HepG2 (cell line): Measurements from ENCODE around the gene SART1. TPM values are rescaled to one million over a fixed set of nuclear protein-coding genes. Genes with fewer than 3 reads are reported as not detected.

Source experiments
- ATAC-seq: fragments of 200-7000 bp; cut with Tn5 transposase; 3 replicates; pipeline ENCODE4 v1.9.1; 2020; ENCODE audit warnings: mild to moderate bottlenecking, moderate library complexity
- BruUV-seq: library from RNA; stranded (reverse); fragments of 400-500 nt; replicated peaks from 2 replicates; lab custom pipeline; 2021; lab: Mats Ljungman, UMichigan
- CTCF ChIA-PET: fragments of 300-600 bp; formaldehyde crosslinking; extraction: SDS; loops from one replicate; lab custom pipeline; 2021; ENCODE audit warnings: low total read pairs, inconsistent platforms, low intra/inter-chr PET ratio; lab: Yijun Ruan, JAX
- POLR2A ChIA-PET: fragments of 350-600 bp; sonication (Branson Sonifier 250); formaldehyde crosslinking; loops from one replicate; lab custom pipeline; 2020; ENCODE audit warnings: antibody characterized with exemption, inconsistent platforms; lab: Yijun Ruan, JAX
- DNase-seq: peaks from one replicate; pipeline ENCODE4 v3.0.0-alpha.2; 2015; ENCODE audit warnings: low spot score
- FAIRE-seq: peaks from 3 replicates; lab custom pipeline; 2011; peaks lifted over from hg19 to GRCh38; lab: Jason Lieb, UNC
- H2AFZ ChIP-seq: one replicate; pipeline ENCODE4 v1.6.1; 2011; ENCODE audit warnings: low read length, inconsistent platforms
- H3K27ac ChIP-seq: fragments of 300-600 bp; 3 replicates; pipeline ENCODE4 v1.8.0; 2011; ENCODE audit warnings: mixed run types, mild to moderate bottlenecking, mixed read lengths, low read length, inconsistent platforms; ENCODE audit not compliant: insufficient read depth; ENCODE audit errors: extremely low read length
- H3K27me3 ChIP-seq, 2 experiments: fragments of 200-600 bp in 1 of 2; 2 replicates in 1 of 2; 3 replicates in 1 of 2; pipeline versions ENCODE4 v1.6.0 to v1.8.0; 2011; ENCODE audit warnings: low read length in 2 of 2, mild to moderate bottlenecking in 2 of 2, moderate library complexity in 2 of 2, inconsistent platforms in 1 of 2; ENCODE audit not compliant: insufficient read depth in 2 of 2, control insufficient read depth in 1 of 2
- H3K36me3 ChIP-seq, 2 experiments: fragments of 200-600 bp in 1 of 2; replicated peaks in 1 of 2; 2 replicates in 1 of 2; 3 replicates in 1 of 2; pipeline versions ENCODE4 v1.5.1 to v1.8.0; 2011; ENCODE audit warnings: low read length in 2 of 2, inconsistent platforms in 1 of 2; ENCODE audit not compliant: insufficient read depth in 2 of 2, control insufficient read depth in 1 of 2
- H3K4me1 ChIP-seq: 2 replicates; pipeline ENCODE4 v1.5.1; 2012; ENCODE audit warnings: low read length, inconsistent platforms; ENCODE audit not compliant: insufficient read depth
- H3K4me2 ChIP-seq: 2 replicates; pipeline ENCODE4 v1.6.0; 2011; ENCODE audit warnings: low read depth, low read length, inconsistent platforms
- H3K4me3 ChIP-seq, 3 experiments: fragments of 200-600 bp in 1 of 3; sonication (generic), shearing (Covaris generic) in 1 of 3; replicated peaks in 1 of 3; 2 replicates each; pipeline ENCODE4 v1.5.1; 2011 to 2016; ENCODE audit warnings: low read length in 3 of 3, inconsistent platforms in 2 of 3, low read depth in 2 of 3, mild to moderate bottlenecking in 2 of 3, control low read depth in 1 of 3, mixed read lengths in 1 of 3; ENCODE audit not compliant: insufficient read depth in 1 of 3
- H3K79me2 ChIP-seq: one replicate; pipeline ENCODE4 v1.6.1; 2011; ENCODE audit warnings: low read length, inconsistent platforms; ENCODE audit not compliant: insufficient read depth
- H3K9ac ChIP-seq: 2 replicates; pipeline ENCODE4 v1.6.0; 2011; ENCODE audit warnings: mild to moderate bottlenecking, low read depth, low read length, inconsistent platforms; ENCODE audit not compliant: insufficient read depth
- H3K9me3 ChIP-seq: 2 replicates; pipeline ENCODE4 v1.5.1; 2012; ENCODE audit warnings: mild to moderate bottlenecking, low read length
- H4K20me1 ChIP-seq: 2 replicates; pipeline ENCODE4 v1.6.0; 2011; ENCODE audit warnings: inconsistent platforms, mild to moderate bottlenecking, low read length, moderate library complexity; ENCODE audit not compliant: insufficient read depth
- AGO2 ChIP-seq: fragments of 200-400 bp; formaldehyde crosslinking; optimal IDR thresholded peaks from 2 replicates; pipeline ENCODE3; 2017; ENCODE audit warnings: mild to moderate bottlenecking, low read depth, low read length, moderate library complexity
- GATA4 ChIP-seq: sonication (generic); IDR thresholded peaks from 2 replicates; pipeline ENCODE4 v1.6.1; 2016; ENCODE audit warnings: antibody characterized with exemption, low read depth, borderline replicate concordance
- KDM1A ChIP-seq: IDR thresholded peaks from 2 replicates; pipeline ENCODE4 v1.6.1; 2016; ENCODE audit warnings: missing compliant biosample characterization
- TBL1XR1 ChIP-seq: fragments of 150-350 bp; IDR thresholded peaks from 2 replicates; pipeline ENCODE4 v1.6.1; 2014; ENCODE audit warnings: borderline replicate concordance, low read length; ENCODE audit not compliant: partially characterized antibody
- ZIK1 ChIP-seq: sonication (generic); formaldehyde crosslinking; IDR thresholded peaks from 2 replicates; pipeline ENCODE4 v1.5.0; 2020; ENCODE audit warnings: mild to moderate bottlenecking, low read depth, missing genetic modification reagents, borderline replicate concordance
- ZMYM3 ChIP-seq: sonication (generic); formaldehyde crosslinking; IDR thresholded peaks from 2 replicates; pipeline ENCODE4 v1.5.1; 2020; ENCODE audit warnings: mild to moderate bottlenecking, missing genetic modification reagents
- ZNF136 ChIP-seq: sonication (generic); formaldehyde crosslinking; IDR thresholded peaks from 2 replicates; pipeline ENCODE4 v1.8.1; 2022; ENCODE audit warnings: low read depth, mild to moderate bottlenecking, moderate library complexity, missing genetic modification reagents
- ZNF335 ChIP-seq: sonication (generic); formaldehyde crosslinking; IDR thresholded peaks from 2 replicates; pipeline ENCODE4 v1.4.0; 2020; ENCODE audit warnings: missing genetic modification reagents
- ZNF768 ChIP-seq: sonication (generic); formaldehyde crosslinking; IDR thresholded peaks from 2 replicates; pipeline ENCODE4 v1.4.0; 2020; ENCODE audit warnings: missing genetic modification reagents
- WGBS: methylation state at CpG from one replicate; pipeline ENCODE4 v1.1.6; 2017; ENCODE audit warnings: low lambda C conversion rate; 5-methylcytosine and 5-hydroxymethylcytosine counted together
- in situ Hi-C: cut with HindIII; loops from 2 replicates; pipeline ENCODE4 v1.10.0; 2017; ENCODE audit warnings: low pct_unique_long_range_greater_than_20kb; ENCODE audit not compliant: extremely low pct_ligation_motif_present
- intact Hi-C: fragments of 100-400 bp; cut with micrococcal nuclease; formaldehyde crosslinking; loops from one replicate; pipeline ENCODE4 v1.10.0; 2022; ENCODE audit not compliant: unreplicated experiment
- polyA plus RNA-seq, 8 experiments: library from polyadenylated mRNA; depleted of rRNA in 3 of 8; stranded (reverse) in 7 of 8; unstranded in 1 of 8; fragments of >200 nt; fragmentation: Illumina TruSeq in 4 of 8; extraction: Trizol in 4 of 8; gene quantifications; 2 replicates each; pipeline versions ENCODE4 v1.2.1 to v1.2.3, GENCODE V29; 2011 to 2016; ENCODE audit warnings: low read depth in 4 of 8, missing spikeins in 1 of 8, mixed read lengths in 1 of 8; ENCODE audit not compliant: insufficient read depth in 1 of 8
- total RNA-seq, 5 experiments: library from RNA; depleted of rRNA; stranded (reverse); fragments of >200 nt; fragmentation: Illumina TruSeq; extraction: Trizol; gene quantifications; 2 replicates each; pipeline ENCODE4 v1.2.3, GENCODE V29; 2016; ENCODE audit warnings: low read depth in 1 of 5
- TF ChIP-seq, protein P1 (sequence below): sonication (generic); formaldehyde crosslinking; IDR thresholded peaks from 2 replicates; pipeline ENCODE4 v1.8.0; 2022; ENCODE audit warnings: low read depth, missing genetic modification reagents

Gene SART1
- total and polyA plus RNA-seq, 2 of the 13 experiments (the other 11 are each of a cell fraction or from before 2014, with no cell fraction given) = 11.3 to 22.5 TPM

DNA sequence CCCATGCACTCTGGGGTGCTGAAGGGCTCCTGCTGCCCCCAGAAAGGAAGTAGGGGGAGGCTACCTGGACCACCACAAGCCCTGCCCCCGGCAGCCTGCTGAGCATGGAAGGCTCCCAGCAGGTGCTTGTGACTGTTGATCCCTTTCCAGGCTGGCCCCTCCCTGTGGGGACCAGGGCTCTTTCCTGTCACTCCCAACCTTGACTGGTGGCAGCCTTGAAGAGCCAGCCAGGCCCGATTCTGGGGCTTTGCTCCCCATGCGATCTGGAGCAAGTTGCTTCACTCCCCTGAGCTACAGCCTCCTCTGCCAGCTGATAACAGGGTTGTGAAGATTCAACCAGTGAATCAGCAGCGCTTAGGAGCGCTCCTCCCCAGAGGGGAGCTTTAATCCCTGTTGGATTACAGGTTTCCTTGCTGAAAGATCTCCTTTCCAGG, 45.7 kb downstream of the SART1 start:
- WGBS = 53% methylated on average over 3 of the region's 5 CpGs
- Histone ChIP-seq H3K4me1 (peaks cover 31% of the 10 kb centered on the region), H3K9ac (no peak overlapping the region), H2AFZ (no peak overlapping the region), H3K4me3 (no peak overlapping the region), H3K27ac (no peak overlapping the region), H4K20me1 (no peaks in the 10 kb centered on the region), H3K9me3 (no peaks in the 10 kb centered on the region), H3K27me3 (peaks cover 4 to 20% of the 10 kb centered on the region in 2 experiments; a peak in 4 of 5 replicates), H3K4me2 (no peak overlapping the region), H3K36me3 (peaks cover 1 to 7% of the 10 kb centered on the region in 2 experiments; a peak in 3 of 5 replicates), H3K79me2 (peaks cover 10% of the 10 kb centered on the region)
- DNase-seq (no peak), ATAC-seq (peak; percentile 21), FAIRE-seq (no peak)
- TF ChIP-seq, protein P1, sequence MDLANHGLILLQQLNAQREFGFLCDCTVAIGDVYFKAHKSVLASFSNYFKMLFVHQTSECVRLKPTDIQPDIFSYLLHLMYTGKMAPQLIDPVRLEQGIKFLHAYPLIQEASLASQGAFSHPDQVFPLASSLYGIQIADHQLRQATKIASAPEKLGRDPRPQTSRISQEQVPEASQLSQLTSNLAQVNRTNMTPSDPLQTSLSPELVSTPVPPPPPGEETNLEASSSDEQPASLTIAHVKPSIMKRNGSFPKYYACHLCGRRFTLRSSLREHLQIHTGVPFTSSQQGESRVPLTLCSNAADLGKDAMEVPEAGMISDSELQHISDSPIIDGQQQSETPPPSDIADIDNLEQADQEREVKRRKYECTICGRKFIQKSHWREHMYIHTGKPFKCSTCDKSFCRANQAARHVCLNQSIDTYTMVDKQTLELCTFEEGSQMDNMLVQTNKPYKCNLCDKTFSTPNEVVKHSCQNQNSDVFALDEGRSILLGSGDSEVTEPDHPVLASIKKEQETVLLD (CRISPR knock-in tag) = no peak
- TF ChIP-seq AGO2 = peak; percentile 13
- no peak for TF ChIP-seq ZIK1
- ChIA-PET POLR2A (interaction anchor here (0.6 kb wide), 1 partner anchor 12 kb away, joined by 4 read pairs; no protein-coding TSS in a partner anchor), CTCF (no interaction called here)
- no TSS peak for BruUV-seq
- in situ Hi-C loops = no loop called here
- intact Hi-C loops = no loop called here

- FAIRE-seq = no peak
- H3K27me3 ChIP-seq = peaks cover 5 to 26% of the 10 kb centered on the region in 2 experiments; a peak in 4 of 5 replicates
- no peak overlapping the region for H3K4me2 ChIP-seq
- H3K9me3 ChIP-seq = no peaks in the 10 kb centered on the region
- ChIA-PET CTCF (no interaction called here), POLR2A (interaction anchor here (1.2 kb wide), 1 partner anchor 14 kb away, joined by 3 read pairs; no protein-coding TSS in a partner anchor)
- ATAC-seq = no peak
- H3K4me3 ChIP-seq = no peak overlapping the region
- BruUV-seq = no TSS peak
- no peak overlapping the region for H3K9ac ChIP-seq
- no peaks in the 10 kb centered on the region for H4K20me1 ChIP-seq
- no peak for DNase-seq
- peaks cover 7% of the 10 kb centered on the region for H3K79me2 ChIP-seq
- in situ Hi-C loops (no loop called here), intact Hi-C loops (no loop called here)
- H3K36me3 ChIP-seq = peaks cover 1 to 7% of the 10 kb centered on the region in 2 experiments; a peak in 3 of 5 replicates
- TF ChIP-seq ZNF136 (CRISPR knock-in tag) = no peak
- TF ChIP-seq GATA4 = no peak
- TF ChIP-seq ZNF768 = peak; percentile 79; the same call in 1 of the 2 replicates
- peak; percentile 47; the same call in 1 of the 2 replicates for TF ChIP-seq ZMYM3 (CRISPR knock-in tag)
- TF ChIP-seq ZNF335 (CRISPR knock-in tag) = no peak
- 0 out of 2 replicates have a peak, but pooled peaks have one; percentile 20 for TF ChIP-seq KDM1A
- TF ChIP-seq TBL1XR1 = no peak
- WGBS = 42% methylated on average over 2 of the region's 2 CpGs
- no peak overlapping the region for H2AFZ ChIP-seq
- no peak overlapping the region for H3K27ac ChIP-seq
- H3K4me1 ChIP-seq = peaks cover 29% of the 10 kb centered on the region
Observed at GRCh38 chr11:66008095-66008467, 46.5 kb downstream of the SART1 start.
